GM21825 (cell line): Measurements from ENCODE around the gene C1QTNF12.
"Not testable (repeated sequence)": the region's sequence is repeated elsewhere in the genome, so short reads cannot be mapped to it uniquely, and the experiment has no call there.

Source experiments
- ATAC-seq: cut with Tn5 transposase; IDR thresholded peaks from one replicate; pipeline ENCODE4 v1.9.1; 2021; ENCODE audit warnings: mild to moderate bottlenecking, moderate library complexity; ENCODE audit not compliant: unreplicated experiment

The C1QTNF12 gene

GRCh38 chr1:1199961-1200875 is 46.3 kb downstream of the C1QTNF12 start:
- ATAC-seq = no peak

- no peak for ATAC-seq
Observed at GRCh38 chr1:1199141-1199960, 47.2 kb downstream of the C1QTNF12 start.

- ATAC-seq = no peak
Observed at GRCh38 chr1:1198423-1199140, 47.9 kb downstream of the C1QTNF12 start.

- ATAC-seq = no peak
Observed at GRCh38 chr1:1197551-1198422, 48.7 kb downstream of the C1QTNF12 start.

- no peak for ATAC-seq
Observed at GRCh38 chr1:1197188-1197500, 49.4 kb downstream of the C1QTNF12 start.

- ATAC-seq = no peak
Observed at GRCh38 chr1:1196431-1197187, 49.9 kb downstream of the C1QTNF12 start.

- ATAC-seq = not testable (repeated sequence)
Observed at GRCh38 chr1:1195726-1196125, 50.8 kb downstream of the C1QTNF12 start.

GRCh38 chr1:1194723-1195122 is 51.8 kb downstream of the C1QTNF12 start:
- no peak for ATAC-seq
